OCI-LY7 (cell line): ENCODE results near the gene MPP7. TPM values are rescaled to one million over a fixed set of nuclear protein-coding genes. Genes with fewer than 3 reads are reported as not detected.
A peak's percentile ranks its signal among the peaks of the same experiment; 100 is the strongest.

Experiments
- BruUV-seq: library from RNA; stranded (reverse); fragments of 400-500 nt; replicated peaks from 2 replicates; lab custom pipeline; 2021; lab: Mats Ljungman, UMichigan
- CTCF ChIA-PET: fragments of 300-600 bp; sonication (Branson Sonifier 250); formaldehyde crosslinking; loops from one replicate; lab custom pipeline; 2022; ENCODE audit warnings: antibody characterized with exemption; ENCODE audit not compliant: unreplicated experiment; lab: Charles Lee
- POLR2A ChIA-PET: fragments of 300-600 bp; sonication (Branson Sonifier 250); formaldehyde crosslinking; loops from one replicate; lab custom pipeline; 2022; ENCODE audit warnings: antibody characterized with exemption; lab: Charles Lee
- DNase-seq: peaks from one replicate; pipeline ENCODE4 v3.0.0-alpha.2; 2015; ENCODE audit warnings: low spot score
- H2AFZ ChIP-seq: fragments of 200-600 bp; sonication (generic), shearing (Covaris generic); 2 replicates; pipeline ENCODE4 v1.6.1; 2014; ENCODE audit warnings: mild to moderate bottlenecking, antibody characterized with exemption, low read length, moderate library complexity
- H3K27ac ChIP-seq: fragments of 200-600 bp; sonication (generic); 2 replicates; pipeline ENCODE4 v1.5.1; 2014; ENCODE audit warnings: mixed run types, low read depth, mild to moderate bottlenecking, moderate library complexity, low read length, inconsistent platforms; ENCODE audit not compliant: poor library complexity, severe bottlenecking
- H3K36me3 ChIP-seq: fragments of 200-600 bp; sonication (generic); 2 replicates; pipeline ENCODE4 v1.6.1; 2014; ENCODE audit warnings: mild to moderate bottlenecking, antibody characterized with exemption, low read length, moderate library complexity, mixed read lengths; ENCODE audit not compliant: insufficient read depth
- H3K4me1 ChIP-seq: fragments of 200-600 bp; sonication (generic); 2 replicates; pipeline ENCODE4 v1.5.1; 2014; ENCODE audit warnings: mild to moderate bottlenecking, low read length; ENCODE audit not compliant: insufficient read depth, poor library complexity, severe bottlenecking
- H3K4me2 ChIP-seq: fragments of 200-600 bp; sonication (generic); 2 replicates; pipeline ENCODE4 v1.6.1; 2014; ENCODE audit warnings: mild to moderate bottlenecking, low read length
- H3K4me3 ChIP-seq: fragments of 200-600 bp; sonication (generic); 2 replicates; pipeline ENCODE4 v1.5.1; 2014; ENCODE audit warnings: mild to moderate bottlenecking, low read depth, low read length; ENCODE audit not compliant: poor library complexity, severe bottlenecking
- H3K79me2 ChIP-seq: fragments of 200-600 bp; sonication (generic); 2 replicates; pipeline ENCODE4 v1.6.1; 2016; ENCODE audit warnings: low read depth, mild to moderate bottlenecking, low read length, moderate library complexity, mixed read lengths; ENCODE audit not compliant: insufficient read depth
- H3K9me2 ChIP-seq: fragments of 200-600 bp; sonication (generic); 2 replicates; pipeline ENCODE4 v1.6.1; 2016; ENCODE audit warnings: mild to moderate bottlenecking, low read length, mixed read lengths; ENCODE audit not compliant: insufficient read depth
- H3K9me3 ChIP-seq: fragments of 200-600 bp; sonication (generic); 2 replicates; pipeline ENCODE4 v1.6.1; 2014; ENCODE audit warnings: mild to moderate bottlenecking, mixed run types, low read length, mixed read lengths
- H4K20me1 ChIP-seq: fragments of 200-600 bp; sonication (generic); 2 replicates; pipeline ENCODE4 v1.6.1; 2014; ENCODE audit warnings: mild to moderate bottlenecking, antibody characterized with exemption, low read length, moderate library complexity, mixed read lengths; ENCODE audit not compliant: insufficient read depth
- EZH2phosphoT487 ChIP-seq: fragments of 200-600 bp; sonication (generic); IDR thresholded peaks from 2 replicates; pipeline ENCODE4 v1.6.1; 2018; ENCODE audit warnings: low read depth, borderline replicate concordance, mild to moderate bottlenecking, mixed run types, antibody characterized with exemption, low read length, moderate library complexity, mixed read lengths
- intact Hi-C: fragments of 100-400 bp; cut with micrococcal nuclease; formaldehyde crosslinking; loops from one replicate; pipeline ENCODE4 v1.10.0; 2022; ENCODE audit not compliant: unreplicated experiment
- total RNA-seq, 2 experiments: library from RNA; depleted of rRNA in 1 of 2; stranded (reverse); fragments of >200 nt in 1 of 2; shearing (Covaris generic) in 1 of 2; gene quantifications; 2 replicates each; pipeline ENCODE4 v1.2.3, GENCODE V29; 2014 to 2022
- TF ChIP-seq, protein P1 (sequence below): fragments of 200-600 bp; sonication (generic); conservative IDR thresholded peaks from 2 replicates; pipeline ENCODE4 v1.5.1; 2014; ENCODE audit warnings: mild to moderate bottlenecking, antibody characterized with exemption, low read length, moderate library complexity, mixed read lengths

MPP7 gene
- total RNA-seq, 2 experiments from 2014 or later: 15.0 to 19.6 TPM

- H4K20me1 ChIP-seq: no peaks in the 10 kb centered on the region
- no peak for DNase-seq
- BruUV-seq: no TSS peak
- peak overlapping the region; percentile 56 for H3K4me2 ChIP-seq
- TF ChIP-seq EZH2phosphoT487: no peak
- TF ChIP-seq, protein P1, sequence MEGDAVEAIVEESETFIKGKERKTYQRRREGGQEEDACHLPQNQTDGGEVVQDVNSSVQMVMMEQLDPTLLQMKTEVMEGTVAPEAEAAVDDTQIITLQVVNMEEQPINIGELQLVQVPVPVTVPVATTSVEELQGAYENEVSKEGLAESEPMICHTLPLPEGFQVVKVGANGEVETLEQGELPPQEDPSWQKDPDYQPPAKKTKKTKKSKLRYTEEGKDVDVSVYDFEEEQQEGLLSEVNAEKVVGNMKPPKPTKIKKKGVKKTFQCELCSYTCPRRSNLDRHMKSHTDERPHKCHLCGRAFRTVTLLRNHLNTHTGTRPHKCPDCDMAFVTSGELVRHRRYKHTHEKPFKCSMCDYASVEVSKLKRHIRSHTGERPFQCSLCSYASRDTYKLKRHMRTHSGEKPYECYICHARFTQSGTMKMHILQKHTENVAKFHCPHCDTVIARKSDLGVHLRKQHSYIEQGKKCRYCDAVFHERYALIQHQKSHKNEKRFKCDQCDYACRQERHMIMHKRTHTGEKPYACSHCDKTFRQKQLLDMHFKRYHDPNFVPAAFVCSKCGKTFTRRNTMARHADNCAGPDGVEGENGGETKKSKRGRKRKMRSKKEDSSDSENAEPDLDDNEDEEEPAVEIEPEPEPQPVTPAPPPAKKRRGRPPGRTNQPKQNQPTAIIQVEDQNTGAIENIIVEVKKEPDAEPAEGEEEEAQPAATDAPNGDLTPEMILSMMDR: no peak
- ChIA-PET POLR2A (interaction anchor here (0.6 to 6.9 kb wide), 16 partner anchors 8 to 1177 kb away, joined by 3 to 43 read pairs (median 5); partner anchors contain the start of gene MPP7), CTCF (no interaction called here)
- H3K4me3 ChIP-seq: no peak overlapping the region
- H3K9me2 ChIP-seq: no peaks in the 10 kb centered on the region
- H3K9me3 ChIP-seq: no peaks in the 10 kb centered on the region
- intact Hi-C loops: no loop called here
- H3K79me2 ChIP-seq: peaks cover 52% of the 10 kb centered on the region
- no peaks in the 10 kb centered on the region for H3K36me3 ChIP-seq
- H3K4me1 ChIP-seq: peaks cover 69% of the 10 kb centered on the region
- no peak overlapping the region for H2AFZ ChIP-seq
- no peak overlapping the region for H3K27ac ChIP-seq
These were observed 25.5 kb upstream of the MPP7 start for GRCh38 chr10:28328346-28328745.

DNA sequence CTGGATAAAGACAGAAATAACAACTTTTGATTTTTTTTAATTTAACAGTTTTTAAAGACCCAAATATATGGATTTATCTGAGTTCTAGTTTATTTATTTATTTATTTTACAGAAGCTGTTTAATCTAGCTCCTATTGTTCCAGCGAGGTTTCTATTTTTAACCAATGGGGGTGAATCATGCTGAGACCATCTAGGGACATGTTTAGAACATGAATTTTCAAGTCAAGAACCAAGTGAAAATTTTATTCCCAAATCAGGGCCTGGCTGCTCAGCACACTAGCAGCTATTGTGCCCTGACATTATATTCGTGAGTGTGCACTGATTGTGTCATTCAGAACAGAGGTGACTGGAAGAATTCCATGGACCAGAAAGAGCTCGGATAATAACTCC, 24.6 kb upstream of the MPP7 start:
- H4K20me1 ChIP-seq: no peaks in the 10 kb centered on the region
- H3K4me2 ChIP-seq: peak overlapping the region; percentile 56
- H3K4me1 ChIP-seq: peaks cover 61% of the 10 kb centered on the region
- intact Hi-C loops: no loop called here
- POLR2A ChIA-PET: interaction anchor here (0.5 to 6.9 kb wide), 17 partner anchors 9 to 1176 kb away, joined by 3 to 43 read pairs (median 4); partner anchors contain the start of gene MPP7
- H3K36me3 ChIP-seq: no peaks in the 10 kb centered on the region
- peak overlapping the region; percentile 40 for H2AFZ ChIP-seq
- H3K4me3 ChIP-seq: peak overlapping the region; percentile 11
- no TSS peak for BruUV-seq
- no peak overlapping the region for H3K27ac ChIP-seq
- H3K79me2 ChIP-seq: peaks cover 49% of the 10 kb centered on the region
- TF ChIP-seq, protein P1: no peak
- TF ChIP-seq EZH2phosphoT487: no peak
- no peak for DNase-seq
- no peaks in the 10 kb centered on the region for H3K9me2 ChIP-seq
- H3K9me3 ChIP-seq: no peaks in the 10 kb centered on the region
- CTCF ChIA-PET: no interaction called here
